NCI-H526 (cell line): Measurements from ENCODE around the gene FREM2.

Experiments used
- DNase-seq, 2 experiments: peaks; one replicate each; lab custom pipeline; 2025; lab: John Stamatoyannopoulos, UW

FREM2 gene

DNA sequence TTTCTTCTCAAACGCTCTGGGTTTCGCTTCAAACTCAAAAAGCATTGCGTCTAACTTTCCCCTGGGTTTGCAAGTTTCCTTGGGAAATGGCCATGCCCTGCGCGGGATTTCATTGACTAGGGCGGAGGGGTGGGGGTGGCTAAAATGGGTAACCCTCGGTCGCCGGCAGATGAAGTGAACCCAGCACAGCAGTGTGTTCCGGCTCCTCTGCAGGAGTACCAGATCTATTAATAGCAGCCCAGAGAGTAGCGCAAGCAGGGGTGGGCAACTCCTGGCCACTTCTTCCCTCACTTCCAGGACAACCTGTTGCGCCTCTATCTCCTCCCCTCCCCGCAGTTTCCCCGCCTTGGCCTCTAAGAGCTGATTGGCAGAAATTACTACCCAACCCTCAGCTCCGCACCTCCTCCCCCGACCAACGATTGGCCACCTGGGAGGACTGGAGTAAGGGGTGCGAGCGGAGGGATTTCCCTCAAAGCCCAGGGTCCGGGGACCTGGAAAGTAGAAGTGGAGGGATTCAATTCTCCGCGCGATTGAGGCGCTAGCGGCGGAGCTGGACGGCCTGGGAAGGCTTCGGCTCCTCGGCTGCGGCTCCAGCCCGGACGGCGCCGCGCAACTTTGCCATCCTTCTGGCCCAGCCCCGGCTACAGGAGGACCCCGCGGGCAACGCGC is at the start of gene FREM2:
FREM2 (plus strand) TSS at position 501 of the 669 bp plus-strand sequence. CDS start 268 bp downstream, outside the sequence.
- DNase-seq = peak; percentile 86 to 92

- peak; percentile 23 to 49 for DNase-seq
Measured at GRCh38 chr13:38637576-38637975, 49.3 kb upstream of the FREM2 start.

DNA sequence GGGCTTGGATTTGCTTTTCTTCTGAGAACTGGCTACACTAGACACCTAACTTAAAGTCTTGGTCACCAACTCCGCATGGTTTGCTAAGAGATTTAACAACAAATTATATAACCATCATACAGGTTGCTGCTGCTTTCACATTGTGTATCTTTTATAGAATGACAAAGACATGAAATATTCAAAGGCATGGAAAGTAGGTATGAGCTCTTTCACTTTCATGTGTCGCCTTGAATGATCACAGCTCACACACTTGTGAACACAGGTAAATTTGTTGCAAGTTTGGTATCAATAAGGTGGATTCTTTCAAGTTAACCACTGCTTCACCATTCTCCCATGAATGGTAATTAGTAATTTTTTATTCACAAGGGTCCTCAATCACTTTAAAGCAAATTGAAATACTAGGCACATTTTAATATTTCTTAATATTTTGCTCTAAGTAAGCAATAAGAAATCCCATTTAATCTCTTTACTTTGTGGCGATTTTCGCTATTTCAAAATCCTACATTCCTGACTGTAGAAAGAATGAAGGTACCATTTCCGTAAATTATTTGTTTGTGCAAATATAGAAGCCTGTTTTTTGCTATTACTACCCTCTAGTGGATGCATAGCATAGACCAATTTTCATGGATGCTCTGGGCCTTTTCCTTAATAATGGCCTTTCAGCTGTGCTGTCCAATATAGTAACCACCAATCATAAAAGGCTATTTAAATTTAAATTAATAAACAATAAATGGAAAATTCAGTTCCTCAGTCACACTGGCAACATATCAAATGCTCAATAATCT is 45.5 kb upstream of the FREM2 start:
- DNase-seq = peak in 1 of 2 experiments; percentile 57

DNA sequence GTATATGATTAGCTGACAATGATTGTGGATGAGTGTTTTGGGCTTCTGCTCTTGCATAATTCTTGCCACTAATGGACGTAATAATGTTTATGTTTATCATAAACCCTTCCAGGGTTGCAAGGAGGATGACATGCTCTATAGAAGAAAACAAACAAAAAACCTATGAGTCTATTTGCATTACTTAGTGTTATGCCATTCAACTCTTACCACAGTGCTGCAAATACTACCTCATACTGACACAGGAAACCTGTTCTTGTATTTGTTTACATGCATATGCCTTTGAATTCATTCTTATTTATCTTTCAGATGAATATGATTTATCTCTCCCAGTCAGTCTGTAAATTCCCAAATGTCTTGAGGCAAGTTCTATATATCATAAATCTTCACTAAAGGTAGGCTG is 39.6 kb upstream of the FREM2 start:
- peak; percentile 50 to 53 for DNase-seq

DNA sequence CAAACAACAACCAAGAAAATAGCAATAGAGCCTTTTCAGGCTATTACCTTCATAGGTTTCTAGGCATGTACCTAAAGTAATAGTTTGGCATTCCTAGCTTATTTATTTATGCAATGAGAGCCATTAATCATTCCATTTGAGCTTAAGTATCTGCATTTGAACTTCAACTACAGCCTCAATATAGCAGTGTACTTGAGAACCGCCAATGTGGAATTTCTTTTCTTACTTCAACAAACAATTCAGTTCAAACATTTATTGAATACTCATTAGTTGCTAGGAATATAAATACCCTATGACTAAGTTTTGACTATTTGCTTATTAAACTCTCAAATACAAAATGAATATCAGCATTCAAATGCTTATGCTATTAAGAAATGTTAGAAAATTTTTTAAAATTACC is 38.0 kb upstream of the FREM2 start:
- DNase-seq = no peak

GRCh38 chr13:38656699-38657098 is 30.2 kb upstream of the FREM2 start:
- peak in 1 of 2 experiments; percentile 51 for DNase-seq

- DNase-seq = no peak
Measured at GRCh38 chr13:38657191-38657590, 29.7 kb upstream of the FREM2 start.

- no peak for DNase-seq
Measured at GRCh38 chr13:38658906-38659305, 28.0 kb upstream of the FREM2 start.

DNA sequence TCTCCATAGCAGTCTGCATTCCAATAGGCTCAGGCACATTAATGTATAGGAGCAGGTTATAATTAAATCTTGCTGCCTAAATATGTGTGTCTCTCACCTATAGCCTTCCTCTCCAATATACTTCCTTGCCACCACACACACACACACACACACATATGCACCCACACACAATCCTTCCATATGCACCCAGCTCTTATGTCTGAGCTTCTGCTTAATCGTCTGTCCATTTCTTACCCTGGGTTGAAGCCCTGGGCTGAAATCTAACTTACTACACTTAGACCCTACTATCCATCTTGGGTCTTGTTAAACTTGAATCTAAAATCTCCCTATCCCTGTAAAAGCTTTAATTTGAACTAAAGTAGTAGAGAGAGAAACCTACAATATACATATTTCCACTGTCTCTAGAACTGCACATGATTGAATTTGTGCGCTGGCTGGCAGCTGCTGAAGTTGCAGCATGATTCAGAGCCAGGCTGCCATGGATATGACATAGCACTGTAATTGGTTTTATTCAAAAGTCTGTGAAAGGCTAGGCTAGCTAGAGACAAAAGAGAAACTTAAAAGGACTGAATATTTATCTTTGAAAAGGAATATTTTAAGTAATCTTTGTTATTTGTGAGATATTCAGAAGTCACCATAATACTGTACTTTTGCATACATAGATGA is 25.7 kb upstream of the FREM2 start:
- DNase-seq = no peak

DNA sequence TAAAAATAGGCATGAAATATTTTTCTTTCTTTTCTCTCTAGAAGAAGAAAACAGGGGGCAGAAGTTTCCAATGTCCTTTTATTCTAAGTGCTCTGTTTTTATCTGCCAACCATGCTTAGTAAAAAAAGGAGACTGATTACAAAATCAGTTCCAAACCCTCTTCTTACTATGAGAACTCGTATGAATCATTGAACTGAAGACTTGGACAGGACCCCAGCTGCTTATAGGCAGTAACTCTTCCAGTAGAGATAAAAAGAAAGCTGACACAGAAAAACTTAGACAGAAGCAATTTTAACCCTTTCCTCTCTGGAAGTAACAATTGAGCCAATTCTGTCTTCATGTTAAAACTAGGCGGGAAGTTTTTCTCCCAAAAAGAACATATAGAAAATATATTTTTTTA is 24.5 kb upstream of the FREM2 start:
- no peak for DNase-seq

- peak in 1 of 2 experiments; percentile 17 for DNase-seq
Measured at GRCh38 chr13:38664906-38665305, 22.0 kb upstream of the FREM2 start.

DNA sequence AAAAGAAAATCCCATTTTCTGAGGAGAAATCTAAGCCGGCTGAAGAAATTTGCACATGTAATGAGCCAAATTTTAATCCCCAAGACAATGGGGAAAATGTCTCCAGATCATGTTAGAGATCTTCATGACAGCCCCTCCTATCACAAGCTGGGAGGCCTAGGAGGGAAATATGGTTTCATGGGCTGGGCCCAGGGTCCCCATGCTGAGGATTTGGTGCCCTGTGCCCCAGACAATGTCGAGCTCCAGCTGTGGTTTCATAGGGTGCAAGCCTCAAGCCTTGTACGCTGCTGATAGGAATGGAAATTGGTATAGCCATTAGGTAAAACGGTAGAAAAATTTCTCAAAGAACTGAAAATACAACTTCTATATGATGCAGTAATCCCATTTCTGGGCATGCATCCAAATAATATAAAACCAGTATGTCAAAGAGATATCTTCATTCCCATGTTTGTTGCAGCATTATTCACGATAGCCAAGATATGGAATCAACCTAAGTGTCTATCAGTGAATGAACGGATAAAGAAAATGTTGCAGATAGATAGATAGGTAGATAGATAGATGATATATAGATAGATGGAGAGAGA is 19.3 kb upstream of the FREM2 start:
- DNase-seq = no peak

- DNase-seq = no peak
Measured at GRCh38 chr13:38669234-38669964, 17.5 kb upstream of the FREM2 start.

DNA sequence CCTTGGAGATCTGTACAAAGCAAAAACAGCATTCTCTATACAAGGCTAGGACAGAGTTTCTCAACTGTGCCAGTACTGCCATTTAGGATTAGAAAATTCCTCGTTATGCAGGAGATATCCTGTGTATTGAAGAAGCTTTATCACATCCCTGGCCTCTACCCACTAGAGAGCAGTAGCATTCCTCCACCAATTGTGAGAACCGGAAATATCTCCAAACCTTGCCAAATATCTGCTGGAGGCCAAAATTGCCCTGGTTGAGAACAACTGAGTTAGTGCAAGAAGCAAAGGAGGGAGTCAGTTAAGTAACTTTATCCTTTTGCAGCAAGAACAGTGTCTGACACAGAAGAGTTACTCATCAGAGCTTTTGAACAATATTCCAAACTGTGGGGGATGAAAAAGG is 16.2 kb upstream of the FREM2 start:
- DNase-seq = no peak

GRCh38 chr13:38671980-38672379 is 14.9 kb upstream of the FREM2 start:
- DNase-seq = no peak

DNA sequence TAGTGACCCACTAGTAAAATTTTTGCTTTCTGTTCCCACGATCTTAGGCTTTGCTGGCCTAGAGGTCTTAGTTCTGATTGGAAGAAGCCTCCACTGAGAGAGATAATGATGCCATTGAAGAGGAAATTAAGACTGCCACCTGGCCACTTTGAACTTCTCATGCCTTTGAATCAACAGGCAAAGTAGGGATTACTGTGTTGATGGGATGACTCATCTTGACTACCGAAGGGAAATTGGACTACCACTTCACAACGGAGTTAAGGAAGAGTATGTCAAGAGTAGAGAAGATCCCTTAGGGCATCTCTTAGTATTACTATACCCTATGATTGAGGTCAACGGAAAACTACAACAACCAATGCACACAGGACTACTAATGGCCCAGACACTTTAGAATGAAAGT is 12.7 kb upstream of the FREM2 start:
- DNase-seq = no peak

- no peak for DNase-seq
Measured at GRCh38 chr13:38680912-38681311, 6.0 kb upstream of the FREM2 start.

GRCh38 chr13:38684714-38685113 is 2.2 kb upstream of the FREM2 start:
- DNase-seq = no peak

DNA sequence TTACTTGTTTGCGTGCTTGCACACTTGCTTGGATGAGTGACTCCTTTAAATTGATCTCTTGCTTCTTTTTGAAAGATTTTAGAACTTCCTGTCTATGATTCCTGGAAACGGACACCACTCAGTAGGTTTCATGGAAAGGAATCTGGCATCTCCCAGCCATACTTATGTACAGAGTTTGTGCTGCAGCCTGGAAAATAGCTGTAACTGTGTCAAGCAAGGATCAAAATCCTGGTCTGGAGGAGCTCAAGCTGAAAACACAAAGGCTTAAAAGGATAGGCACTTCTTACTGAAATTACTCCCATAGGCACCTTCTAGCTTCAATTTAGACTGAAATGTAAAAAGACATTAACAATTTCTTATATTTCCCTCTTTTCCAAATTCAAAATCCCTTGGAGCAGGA is 1.4 kb upstream of the FREM2 start:
- DNase-seq = no peak

DNA sequence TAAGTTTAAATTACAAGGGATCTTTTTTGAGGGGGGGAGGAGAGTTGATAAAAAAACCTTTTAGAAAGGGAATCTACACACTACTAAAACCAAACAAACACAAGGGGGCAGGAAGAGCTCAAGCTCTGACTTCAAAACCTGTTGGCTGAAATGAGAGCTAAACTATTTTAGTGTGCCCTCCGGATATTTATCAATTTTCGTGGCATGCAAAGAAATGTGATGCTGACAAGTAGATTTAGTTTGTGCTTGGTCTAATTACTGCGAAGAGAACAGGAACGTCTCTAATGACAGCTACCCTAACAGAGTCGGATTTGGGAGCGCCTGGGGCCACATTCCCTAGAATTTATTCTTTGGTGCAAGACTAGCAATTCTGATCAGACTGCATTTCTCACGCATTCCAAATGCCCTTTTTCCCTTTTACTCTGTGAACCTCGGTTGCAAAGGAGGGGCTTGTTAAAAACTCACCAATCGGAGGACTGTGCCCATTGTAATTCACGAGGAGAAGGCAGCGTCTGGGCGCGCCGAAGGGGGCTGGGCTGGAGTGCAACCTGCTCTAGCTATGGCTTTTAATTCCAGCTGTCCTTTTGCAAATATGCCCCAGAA is 802 bp upstream of the FREM2 start:
- peak; percentile 60 to 73 for DNase-seq
